Neural cell (in vitro differentiated cells): Measurements from ENCODE around the gene PRXL2B.

Experiments used
- CTCF ChIP-seq: fragments of 450-650 bp; IDR thresholded peaks from 2 replicates; pipeline ENCODE4 v1.5.1; 2014; ENCODE audit warnings: antibody characterized with exemption, mild to moderate bottlenecking, moderate library complexity; ENCODE audit not compliant: poor library complexity, severe bottlenecking
- EP300 ChIP-seq: fragments of 450-650 bp; conservative IDR thresholded peaks from 2 replicates; pipeline ENCODE4 v1.6.1; 2014; ENCODE audit warnings: antibody characterized with exemption, mild to moderate bottlenecking, moderate library complexity; ENCODE audit not compliant: poor library complexity, severe bottlenecking
- EZH2 ChIP-seq: fragments of 200-600, 300-800 bp; shearing (Covaris generic), sonication (generic); IDR thresholded peaks from 2 replicates; pipeline ENCODE4 v1.6.1; 2014; ENCODE audit warnings: antibody characterized with exemption, low read length, borderline replicate concordance, mild to moderate bottlenecking; ENCODE audit not compliant: insufficient read depth, poor library complexity, severe bottlenecking
- POLR2AphosphoS5 ChIP-seq: IDR thresholded peaks from 2 replicates; pipeline ENCODE4 v1.6.1; 2012
- TAF1 ChIP-seq: IDR thresholded peaks from 2 replicates; pipeline ENCODE4 v1.6.1; 2012; ENCODE audit warnings: low read depth

- TF ChIP-seq CTCF (no peak), POLR2AphosphoS5 (no peak), EZH2 (no peak), EP300 (no peak), TAF1 (no peak)
These were observed 22.4 kb upstream of the PRXL2B start for GRCh38 chr1:2564006-2564814.
